HAP-1 (cell line): ENCODE results near the gene DNAH7.
"Not testable (repeated sequence)": the region's sequence is repeated elsewhere in the genome, so short reads cannot be mapped to it uniquely, and the experiment has no call there.

ENCODE experiments used
- DNase-seq, 2 experiments: peaks; one replicate each; pipeline ENCODE4 v3.0.0-alpha.2; 2016 to 2020; ENCODE audit warnings: low spot score in 2 of 2
- H3K27me3 ChIP-seq: fragments of 250-450 bp; sonication (Bioruptor Pico); 2 replicates; pipeline ENCODE4 v1.5.1; 2020; ENCODE audit warnings: low read depth, mild to moderate bottlenecking, moderate library complexity
- H3K36me3 ChIP-seq: fragments of 250-450 bp; sonication (Bioruptor Pico); replicated peaks from 2 replicates; pipeline ENCODE4 v1.5.1; 2020; ENCODE audit warnings: mild to moderate bottlenecking
- H3K4me1 ChIP-seq: fragments of 250-450 bp; sonication (Bioruptor Pico); 2 replicates; pipeline ENCODE4 v1.5.1; 2020; ENCODE audit warnings: mild to moderate bottlenecking
- H3K4me3 ChIP-seq: fragments of 250-450 bp; sonication (Bioruptor Pico); 2 replicates; pipeline ENCODE4 v1.5.1; 2020; ENCODE audit warnings: mild to moderate bottlenecking, moderate library complexity
- H3K9me3 ChIP-seq: fragments of 250-450 bp; sonication (Bioruptor Pico); 2 replicates; pipeline ENCODE4 v1.5.1; 2020; ENCODE audit warnings: mild to moderate bottlenecking, moderate library complexity
- in situ Hi-C: fragments of 300-500 bp; cut with MboI; formaldehyde crosslinking; loops from 3 replicates; pipeline ENCODE4 v1.14.3; 2020; ENCODE audit warnings: low sequenced_read_pairs, inconsistent platforms, mixed read lengths

The DNAH7 gene

GRCh38 chr2:196096982-196097745 lies 28.5 kb upstream of the DNAH7 start:
- in situ Hi-C loops, result no loop called here
- Histone ChIP-seq H3K9me3 (no peaks in the 10 kb centered on the region), H3K36me3 (no peaks in the 10 kb centered on the region), H3K4me3 (no peak overlapping the region), H3K27me3 (no peaks in the 10 kb centered on the region), H3K4me1 (peaks cover 3% of the 10 kb centered on the region; the same call in 1 of the 2 replicates)
- DNase-seq, result peak in 1 of 2 experiments; percentile 15

GRCh38 chr2:196096264-196096663 lies 27.6 kb upstream of the DNAH7 start:
- Histone ChIP-seq H3K27me3 (no peaks in the 10 kb centered on the region), H3K9me3 (no peaks in the 10 kb centered on the region), H3K36me3 (no peaks in the 10 kb centered on the region), H3K4me3 (no peak overlapping the region), H3K4me1 (peaks cover 3% of the 10 kb centered on the region; the same call in 1 of the 2 replicates)
- in situ Hi-C loops, result no loop called here
- DNase-seq, result no peak

- H3K4me1 ChIP-seq, in situ Hi-C loops, H3K4me3 ChIP-seq, H3K36me3 ChIP-seq, H3K9me3 ChIP-seq, H3K27me3 ChIP-seq: not testable (repeated sequence)
- peak in 1 of 2 experiments; percentile 13 for DNase-seq
Measured at GRCh38 chr2:196089448-196089847, 20.8 kb upstream of the DNAH7 start.

GRCh38 chr2:196088203-196088602 lies 19.6 kb upstream of the DNAH7 start:
- DNase-seq, result no peak
- Histone ChIP-seq H3K9me3 (no peaks in the 10 kb centered on the region), H3K36me3 (no peaks in the 10 kb centered on the region), H3K4me3 (no peak overlapping the region), H3K27me3 (no peaks in the 10 kb centered on the region), H3K4me1 (no peaks in the 10 kb centered on the region)
- in situ Hi-C loops, result no loop called here

- no peaks in the 10 kb centered on the region for H3K27me3 ChIP-seq
- no peaks in the 10 kb centered on the region for H3K36me3 ChIP-seq
- H3K4me3 ChIP-seq, result no peak overlapping the region
- H3K4me1 ChIP-seq, result no peaks in the 10 kb centered on the region
- DNase-seq, result no peak
- no peaks in the 10 kb centered on the region for H3K9me3 ChIP-seq
- in situ Hi-C loops, result no loop called here
Measured at GRCh38 chr2:196086517-196087368, 18.1 kb upstream of the DNAH7 start.

GRCh38 chr2:196083601-196084000 lies 15.0 kb upstream of the DNAH7 start:
- Histone ChIP-seq H3K4me3 (no peak overlapping the region), H3K4me1 (no peaks in the 10 kb centered on the region), H3K27me3 (no peaks in the 10 kb centered on the region), H3K36me3 (no peaks in the 10 kb centered on the region), H3K9me3 (no peaks in the 10 kb centered on the region)
- no peak for DNase-seq
- in situ Hi-C loops, result no loop called here

- Histone ChIP-seq H3K4me1 (no peaks in the 10 kb centered on the region), H3K27me3 (no peaks in the 10 kb centered on the region), H3K36me3 (no peaks in the 10 kb centered on the region), H3K4me3 (no peak overlapping the region), H3K9me3 (no peaks in the 10 kb centered on the region)
- DNase-seq, result no peak
- in situ Hi-C loops, result no loop called here
Measured at GRCh38 chr2:196080526-196080925, 11.9 kb upstream of the DNAH7 start.

- DNase-seq, result no peak
- Histone ChIP-seq H3K9me3 (no peaks in the 10 kb centered on the region), H3K4me1 (no peaks in the 10 kb centered on the region), H3K27me3 (no peaks in the 10 kb centered on the region), H3K4me3 (no peak overlapping the region), H3K36me3 (no peaks in the 10 kb centered on the region)
- in situ Hi-C loops, result no loop called here
Measured at GRCh38 chr2:196079052-196079451, 10.4 kb upstream of the DNAH7 start.

- H3K27me3 ChIP-seq, result no peaks in the 10 kb centered on the region
- H3K9me3 ChIP-seq, result no peaks in the 10 kb centered on the region
- H3K4me1 ChIP-seq, result no peaks in the 10 kb centered on the region
- H3K4me3 ChIP-seq, result no peak overlapping the region
- no peak for DNase-seq
- in situ Hi-C loops, result no loop called here
- H3K36me3 ChIP-seq, result no peaks in the 10 kb centered on the region
Measured at GRCh38 chr2:196077821-196078220, 9.2 kb upstream of the DNAH7 start.

- in situ Hi-C loops, result no loop called here
- no peak overlapping the region for H3K4me3 ChIP-seq
Measured at GRCh38 chr2:196076778-196077568, 8.3 kb upstream of the DNAH7 start.

GRCh38 chr2:196075196-196075595 lies 6.6 kb upstream of the DNAH7 start:
- H3K4me1 ChIP-seq, result no peaks in the 10 kb centered on the region
- in situ Hi-C loops, result no loop called here
- H3K9me3 ChIP-seq, result no peaks in the 10 kb centered on the region
- no peak for DNase-seq
- no peaks in the 10 kb centered on the region for H3K27me3 ChIP-seq
- H3K36me3 ChIP-seq, result no peaks in the 10 kb centered on the region
- no peak overlapping the region for H3K4me3 ChIP-seq

More at GRCh38 chr2:196076778-196077568, 8.3 kb upstream of the DNAH7 start:
- Histone ChIP-seq H3K9me3 (no peaks in the 10 kb centered on the region), H3K27me3 (no peaks in the 10 kb centered on the region), H3K36me3 (no peaks in the 10 kb centered on the region), H3K4me1 (no peaks in the 10 kb centered on the region)
- no peak for DNase-seq

- Histone ChIP-seq H3K27me3 (no peaks in the 10 kb centered on the region), H3K9me3 (no peaks in the 10 kb centered on the region), H3K4me1 (no peaks in the 10 kb centered on the region), H3K4me3 (no peak overlapping the region), H3K36me3 (no peaks in the 10 kb centered on the region)
- in situ Hi-C loops, result no loop called here
- no peak for DNase-seq
Measured at GRCh38 chr2:196074631-196075030, 6.0 kb upstream of the DNAH7 start.

- in situ Hi-C loops, result no loop called here
- no peak for DNase-seq
- Histone ChIP-seq H3K9me3 (no peaks in the 10 kb centered on the region), H3K4me1 (no peaks in the 10 kb centered on the region), H3K27me3 (no peaks in the 10 kb centered on the region), H3K36me3 (no peaks in the 10 kb centered on the region), H3K4me3 (no peak overlapping the region)
Measured at GRCh38 chr2:196073521-196073920, 4.9 kb upstream of the DNAH7 start.

GRCh38 chr2:196067088-196067382 lies 1.6 kb downstream of the DNAH7 start:
- in situ Hi-C loops, result loop anchor here (10.0 kb wide), 1 partner anchor 412 kb away; the partner anchor contains the start of gene SLC39A10
- DNase-seq, result no peak
- H3K4me3 ChIP-seq, result no peak overlapping the region
- no peaks in the 10 kb centered on the region for H3K36me3 ChIP-seq
- no peaks in the 10 kb centered on the region for H3K9me3 ChIP-seq
- H3K27me3 ChIP-seq, result no peaks in the 10 kb centered on the region
- peaks cover 11% of the 10 kb centered on the region for H3K4me1 ChIP-seq
